ENCODE results near the gene TYK2.
A peak's percentile ranks its signal among the peaks of the same experiment; 100 is the strongest.

The TYK2 gene

DNA sequence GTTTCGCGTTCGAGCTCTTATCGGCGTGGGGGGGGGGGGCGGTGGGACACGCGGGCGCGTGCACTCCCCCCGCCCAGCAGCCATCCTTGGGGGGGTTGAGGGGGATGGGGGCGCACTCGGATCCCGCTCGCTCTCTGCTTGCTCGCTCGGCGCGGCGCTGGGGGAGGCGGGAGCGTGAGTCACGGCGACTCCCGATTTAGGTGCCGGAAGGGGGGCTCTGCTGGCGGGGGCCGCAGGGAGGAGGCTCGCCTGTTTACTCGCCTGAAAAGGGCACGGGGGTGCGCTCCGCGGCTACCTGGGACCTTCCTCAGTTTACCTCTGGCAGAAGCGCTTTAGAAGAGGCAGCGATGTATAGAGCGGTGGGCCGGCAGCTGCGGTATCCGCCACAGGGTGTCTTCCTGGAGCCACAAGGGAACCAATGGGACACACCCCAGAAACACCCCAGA is 38.9 kb upstream of the TYK2 start (continued):
- TF ChIP-seq ZSCAN5A (tag by site-specific recombination; IDR thresholded peaks at IDR 0.05), result no peak
- TF ChIP-seq ZNF223 (tag by site-specific recombination; IDR thresholded peaks at IDR 0.05), result no peak
- TF ChIP-seq ZNF274 (IDR thresholded peaks at IDR 0.05; ENCODE audit: low read length), result no peak
- TF ChIP-seq ZNF274 (tag by site-specific recombination; IDR thresholded peaks at IDR 0.05; ENCODE audit: borderline replicate concordance), result no peak
- no peak for TF ChIP-seq ZNF791 (tag by site-specific recombination; IDR thresholded peaks at IDR 0.05)
- TF ChIP-seq ZFP69B (tag by site-specific recombination; IDR thresholded peaks at IDR 0.05), result no peak
- TF ChIP-seq ZNF341 (tag by site-specific recombination; IDR thresholded peaks at IDR 0.05; ENCODE audit: low read depth), result peak; percentile 33
- no peak; the same call in 1 of the 2 replicates for TF ChIP-seq ZNF639 (tag by site-specific recombination; IDR thresholded peaks at IDR 0.05)
- TF ChIP-seq ZNF560 (tag by site-specific recombination; IDR thresholded peaks at IDR 0.05; ENCODE audit: borderline replicate concordance), result no peak
- 0 out of 2 replicates have a peak, but pooled peaks have one; percentile 48 for TF ChIP-seq KLF7 (tag by site-specific recombination; IDR thresholded peaks at IDR 0.05; ENCODE audit: borderline replicate concordance)
- no peak for TF ChIP-seq ZNF391 (tag by site-specific recombination; IDR thresholded peaks at IDR 0.05; ENCODE audit: borderline replicate concordance, low read depth)
- no peak for TF ChIP-seq ZXDB (tag by site-specific recombination; IDR thresholded peaks at IDR 0.05)
- TF ChIP-seq ZBTB26 (tag by site-specific recombination; optimal IDR thresholded peaks at IDR 0.05), result peak; percentile 58
- TF ChIP-seq ZNF16 (tag by site-specific recombination; IDR thresholded peaks at IDR 0.05; ENCODE audit: low read depth), result no peak
- no peak for TF ChIP-seq ZNF19 (tag by site-specific recombination; IDR thresholded peaks at IDR 0.05; ENCODE audit: low read depth)
- TF ChIP-seq ZNF266 (tag by site-specific recombination; IDR thresholded peaks at IDR 0.05; ENCODE audit: low read depth), result no peak
- no peak for TF ChIP-seq ZNF785 (tag by site-specific recombination; IDR thresholded peaks at IDR 0.05)
- TF ChIP-seq MEIS1 (CRISPR knock-in tag; IDR thresholded peaks at IDR 0.05; ENCODE audit: borderline replicate concordance), result no peak
- TF ChIP-seq ZBTB17 (tag by site-specific recombination; IDR thresholded peaks at IDR 0.05), result no peak
- no peak for TF ChIP-seq ZNF510 (tag by site-specific recombination; IDR thresholded peaks at IDR 0.05; ENCODE audit: insufficient replicate concordance)
- no peak for TF ChIP-seq ZNF580 (tag by site-specific recombination; IDR thresholded peaks at IDR 0.05)
- no peak for TF ChIP-seq ZNF626 (tag by site-specific recombination; IDR thresholded peaks at IDR 0.05)
- TF ChIP-seq ZNF561 (tag by site-specific recombination; IDR thresholded peaks at IDR 0.05; ENCODE audit: borderline replicate concordance), result no peak
- no peak for TF ChIP-seq ZFP3 (tag by site-specific recombination; IDR thresholded peaks at IDR 0.05; ENCODE audit: low read depth)
- TF ChIP-seq, protein P1, sequence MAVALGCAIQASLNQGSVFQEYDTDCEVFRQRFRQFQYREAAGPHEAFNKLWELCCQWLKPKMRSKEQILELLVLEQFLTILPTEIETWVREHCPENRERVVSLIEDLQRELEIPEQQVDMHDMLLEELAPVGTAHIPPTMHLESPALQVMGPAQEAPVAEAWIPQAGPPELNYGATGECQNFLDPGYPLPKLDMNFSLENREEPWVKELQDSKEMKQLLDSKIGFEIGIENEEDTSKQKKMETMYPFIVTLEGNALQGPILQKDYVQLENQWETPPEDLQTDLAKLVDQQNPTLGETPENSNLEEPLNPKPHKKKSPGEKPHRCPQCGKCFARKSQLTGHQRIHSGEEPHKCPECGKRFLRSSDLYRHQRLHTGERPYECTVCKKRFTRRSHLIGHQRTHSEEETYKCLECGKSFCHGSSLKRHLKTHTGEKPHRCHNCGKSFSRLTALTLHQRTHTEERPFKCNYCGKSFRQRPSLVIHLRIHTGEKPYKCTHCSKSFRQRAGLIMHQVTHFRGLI (tag by site-specific recombination; IDR thresholded peaks at IDR 0.05), result no peak
- TF ChIP-seq TSHZ1 (tag by site-specific recombination; IDR thresholded peaks at IDR 0.05; ENCODE audit: borderline replicate concordance), result no peak
- TF ChIP-seq SALL2 (tag by site-specific recombination; IDR thresholded peaks at IDR 0.05; ENCODE audit: borderline replicate concordance), result no peak
- 0 out of 2 replicates have a peak, but pooled peaks have one; percentile 15 for TF ChIP-seq ZNF76 (tag by site-specific recombination; IDR thresholded peaks at IDR 0.05; ENCODE audit: borderline replicate concordance, low read depth)
- no peak for TF ChIP-seq ZNF112 (tag by site-specific recombination; IDR thresholded peaks at IDR 0.05)
- 0 out of 2 replicates have a peak, but pooled peaks have one; percentile 17 for TF ChIP-seq ZNF660 (tag by site-specific recombination; IDR thresholded peaks at IDR 0.05)
- no peak for TF ChIP-seq ZNF202 (tag by site-specific recombination; IDR thresholded peaks at IDR 0.05; ENCODE audit: borderline replicate concordance)
- no peak for TF ChIP-seq ZNF664 (tag by site-specific recombination; IDR thresholded peaks at IDR 0.05)

Measured in HEK293 (cell line).